ENCODE data around the gene SMAD3. TPM values are rescaled to one million over a fixed set of nuclear protein-coding genes. Genes with fewer than 3 reads are reported as not detected.

Gene SMAD3
- total and polyA plus RNA-seq, 2 of the 8 experiments (the other 6 are each of a cell fraction or from before 2014, with no cell fraction given), result 10.1 to 12.4 TPM

GRCh38 chr15:67196222-67196621 is 130.8 kb downstream of the SMAD3 start:
- Histone ChIP-seq H3K27ac (ENCODE audit: low read depth, low read length) (no peak overlapping the region), H3K23me2 (ENCODE audit: low read depth, low read length) (no peaks in the 10 kb centered on the region), H3K23ac (ENCODE audit: insufficient read length) (no peak overlapping the region), H3K9me3 (ENCODE audit: insufficient read depth in 2 of 2, low read depth in 1 of 2, low read length in 1 of 2) (no peaks in the 10 kb centered on the region), H3K79me2 (ENCODE audit: control insufficient read depth in 1 of 2, insufficient read depth in 2 of 2, low read length in 2 of 2) (no peaks in the 10 kb centered on the region), H2BK15ac (ENCODE audit: low read length) (no peak overlapping the region), H4K20me1 (replicated peaks in 1 of 2; ENCODE audit: control insufficient read depth in 1 of 2, insufficient read depth in 2 of 2, low read length in 2 of 2) (peaks cover 0 to 3% of the 10 kb centered on the region in 2 experiments), H2BK5ac (ENCODE audit: low read depth, low read length) (no peak overlapping the region), H3K4me1 (replicated peaks in 1 of 4; ENCODE audit: control insufficient read depth in 3 of 4, insufficient read depth in 4 of 4, low read length in 3 of 4) (peaks cover 0 to 3% (median 1%) of the 10 kb centered on the region in 4 experiments; a peak in 2 of 7 replicates), H3K27me3 (replicated peaks in 1 of 4; ENCODE audit: control insufficient read depth in 3 of 4, extremely low read depth in 1 of 4, insufficient read depth in 3 of 4, low read length in 3 of 4) (no peaks in the 10 kb centered on the region), H3K9ac (replicated peaks in 1 of 4; ENCODE audit: extremely low read depth in 1 of 4, low read depth in 3 of 4, low read length in 3 of 4) (no peak overlapping the region), H4K8ac (ENCODE audit: extremely low read depth, insufficient read depth, low read length) (no peak overlapping the region), H4K5ac (ENCODE audit: insufficient read length, low read depth, low read length) (no peak overlapping the region), H3K4me3 (ENCODE audit: extremely low read depth in 1 of 4, insufficient read depth in 2 of 4, low read depth in 3 of 4, low read length in 4 of 4) (no peak overlapping the region), H3K79me1 (ENCODE audit: low read depth, low read length) (peaks cover 2% of the 10 kb centered on the region), H3K56ac (replicated peaks; ENCODE audit: insufficient read length, low read depth, low read length) (no peak overlapping the region), H2BK120ac (replicated peaks; ENCODE audit: low read depth, low read length) (no peak overlapping the region), H3K14ac (ENCODE audit: insufficient read length) (no peak overlapping the region), H3K4me2 (ENCODE audit: insufficient read depth in 1 of 2, low read depth in 2 of 2, low read length in 2 of 2) (no peak overlapping the region), H3K18ac (ENCODE audit: extremely low read depth, low read length) (no peak overlapping the region), H2BK12ac (ENCODE audit: low read depth, low read length) (no peak overlapping the region), H2AFZ (ENCODE audit: low read length) (no peak overlapping the region), H3K36me3 (ENCODE audit: control insufficient read depth in 2 of 4, insufficient read depth in 4 of 4, low read length in 3 of 4) (peaks cover 0 to 12% (median 0%) of the 10 kb centered on the region in 4 experiments; a peak in 1 of 8 replicates), H2AK5ac (ENCODE audit: low read depth, low read length) (no peak overlapping the region), H4K91ac (replicated peaks; ENCODE audit: insufficient read length, low read length) (no peak overlapping the region), H2BK20ac (ENCODE audit: low read length) (no peak overlapping the region), H3K4ac (replicated peaks; ENCODE audit: insufficient read length, low read depth, low read length) (no peak overlapping the region)
- TF ChIP-seq POLR2A (IDR thresholded peaks at IDR 0.05; ENCODE audit: control extremely low read depth in 1 of 2, low read depth in 2 of 2, low read length in 2 of 2) (no peak), SIX5 (IDR thresholded peaks at IDR 0.05; ENCODE audit: low read depth, low read length) (no peak), SUZ12 (IDR thresholded peaks at IDR 0.05; ENCODE audit: low read length) (no peak), HDAC6 (IDR thresholded peaks at IDR 0.05; ENCODE audit: low read depth, low read length) (no peak), TAF7 (optimal IDR thresholded peaks at IDR 0.05; ENCODE audit: borderline replicate concordance, low read depth, low read length) (no peak), TEAD4 (IDR thresholded peaks at IDR 0.05; ENCODE audit: low read depth, low read length) (no peak), CHD1 (IDR thresholded peaks at IDR 0.05; ENCODE audit: low read depth, low read length) (no peak)
- WGBS, 2 experiments (ENCODE audit: extremely low coverage in 1 of 2, insufficient coverage in 1 of 2, insufficient read length in 1 of 2, insufficient replicate concordance in 2 of 2, low coverage in 1 of 2, low lambda C conversion rate in 2 of 2, missing lambda C conversion rate in 1 of 2), result 91% methylated on average over 6 of the region's 6 CpGs; no CpG with 5 or more reads in 1 of the 2 experiments
- no peak for DNase-seq (ENCODE audit: low read depth in 1 of 2, low spot score in 2 of 2)
- ChIA-PET CTCF (ENCODE audit: partially characterized antibody) (no interaction called here), POLR2A (ENCODE audit: partially characterized antibody) (no interaction called here)
- FAIRE-seq, result no peak

Data from H1 (cell line).